ENCODE results near the gene CISH. TPM values are rescaled to one million over a fixed set of nuclear protein-coding genes. Genes with fewer than 3 reads are reported as not detected.
A peak's percentile ranks its signal among the peaks of the same experiment; 100 is the strongest.

CISH gene, protein sequence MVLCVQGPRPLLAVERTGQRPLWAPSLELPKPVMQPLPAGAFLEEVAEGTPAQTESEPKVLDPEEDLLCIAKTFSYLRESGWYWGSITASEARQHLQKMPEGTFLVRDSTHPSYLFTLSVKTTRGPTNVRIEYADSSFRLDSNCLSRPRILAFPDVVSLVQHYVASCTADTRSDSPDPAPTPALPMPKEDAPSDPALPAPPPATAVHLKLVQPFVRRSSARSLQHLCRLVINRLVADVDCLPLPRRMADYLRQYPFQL
- 10 to 100 TPM in 3 of 4 donors, 1 to 10 TPM in 1; 9.1 to 27.8 (median 11.2) TPM for total RNA-seq
- polyA plus RNA-seq, result 8.0 TPM
- long read RNA-seq, donor 1, full-length matches to known transcripts, result 7 of 12 reads
- long read RNA-seq, donor 1, partial matches to known transcripts, result 5 of 12 reads
- long read RNA-seq, donor 1, other reads (novel, unspliced or antisense), result 0 of 12 reads
- long read RNA-seq, donor 2, partial matches to known transcripts, result 2 of 6 reads
- long read RNA-seq, donor 2, other reads (novel, unspliced or antisense), result 0 of 6 reads
- long read RNA-seq, donor 3, full-length matches to known transcripts, result 24 of 48 reads
- long read RNA-seq, donor 3, partial matches to known transcripts, result 23 of 48 reads
- long read RNA-seq, donor 3, other reads (novel, unspliced or antisense), result 1 of 48 reads
- long read RNA-seq, donor 4, full-length matches to known transcripts, result 5 of 9 reads
- long read RNA-seq, donor 4, partial matches to known transcripts, result 4 of 9 reads
- long read RNA-seq, donor 4, other reads (novel, unspliced or antisense), result 0 of 9 reads

DNA sequence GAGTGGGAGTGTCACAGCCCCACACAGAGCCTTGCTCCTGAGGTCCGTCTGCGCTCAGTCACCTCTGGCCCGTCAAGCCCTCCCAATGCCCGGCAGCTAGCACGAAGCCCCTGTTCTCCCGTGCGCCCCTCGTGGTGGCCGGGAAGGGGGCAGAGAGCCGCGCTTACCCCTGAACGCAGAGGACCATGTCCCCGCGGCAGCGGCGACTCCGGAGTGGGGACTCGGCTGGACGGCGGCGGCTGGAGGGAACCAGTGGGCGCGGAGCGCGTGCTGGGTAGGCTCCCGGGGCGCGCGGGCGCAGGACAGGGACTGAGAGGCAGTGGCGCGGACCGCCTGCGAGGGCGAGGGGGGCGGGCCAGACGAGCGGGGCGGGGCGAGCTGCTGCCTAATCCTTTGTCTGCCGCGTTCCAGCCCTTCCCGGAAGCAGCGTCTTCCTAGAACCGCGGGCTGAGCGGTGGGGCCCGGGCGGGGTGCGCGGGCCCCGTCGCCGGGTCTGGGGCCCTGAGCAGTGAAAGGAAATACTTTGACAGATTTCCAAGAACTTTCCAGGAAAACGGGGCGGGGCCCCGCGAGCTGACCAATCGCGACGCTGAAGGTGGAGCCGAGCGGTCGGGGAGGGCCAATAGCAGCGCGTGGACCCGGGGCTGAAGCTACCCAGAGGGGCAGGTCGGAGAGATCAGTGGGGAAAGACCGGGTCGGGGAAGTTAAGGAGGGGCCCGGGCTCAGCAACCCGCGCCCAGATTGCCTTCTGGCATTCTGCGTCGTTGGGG lies at the start of gene CISH:
Gene CISH (minus strand): TSS at position 311 of the 770 bp plus-strand sequence. CDS start 124 bp downstream, at position 187.
- H3K4me1 ChIP-seq (ENCODE audit: control insufficient read depth, insufficient read depth, low read length), result peaks cover 10% of the 10 kb centered on the region
- intact Hi-C loops (cut with DNase I), result loop anchor here in 2 of 4 donors (10.0 kb wide), 1 partner anchor 773 kb away; the partner anchor contains the start of gene MANF (in 2 of the 2)
- H3K27me3 ChIP-seq (ENCODE audit: control insufficient read depth, insufficient read depth), result no peaks in the 10 kb centered on the region
- under 1% methylated on average over 75 of the region's 75 CpGs for WGBS
- DNase-seq (peak; percentile 97 to 98 (median 98)), ATAC-seq (peak; percentile 89 to 90)
- peak within 1 kb of the TSS; percentile 71 for H3K27ac ChIP-seq (ENCODE audit: low read length)
- peak within 1 kb of the TSS; percentile 58 for H3K4me3 ChIP-seq (ENCODE audit: low read length)
- no peaks in the 10 kb centered on the region for H3K9me3 ChIP-seq (ENCODE audit: control insufficient read depth, low read length)

DNA sequence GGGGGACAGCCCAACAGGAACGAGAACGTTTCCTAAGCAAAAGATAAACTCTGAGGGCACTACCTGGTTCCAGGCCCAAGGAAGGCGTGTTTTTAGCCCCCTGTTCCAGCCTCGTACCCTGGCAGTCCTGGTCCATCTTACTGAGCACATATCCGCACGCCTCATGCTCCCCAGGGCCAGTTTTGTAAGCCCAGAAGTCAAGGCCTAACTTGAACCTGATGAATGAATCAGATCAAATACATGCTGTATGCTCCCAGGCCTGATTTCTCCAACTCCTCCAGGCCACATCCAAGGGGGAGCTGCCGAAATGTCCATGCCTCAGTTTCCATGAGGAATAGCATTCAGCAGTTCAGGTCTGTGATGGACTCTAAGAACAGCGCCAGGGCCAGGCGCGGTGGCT lies 48.8 kb upstream of the CISH start:
- 93% methylated on average over 10 of the region's 10 CpGs for WGBS
- no peaks in the 10 kb centered on the region for H3K9me3 ChIP-seq (ENCODE audit: control insufficient read depth, low read length)
- no peak overlapping the region for H3K4me3 ChIP-seq (ENCODE audit: low read length)
- no peaks in the 10 kb centered on the region for H3K27me3 ChIP-seq (ENCODE audit: control insufficient read depth, insufficient read depth)
- H3K4me1 ChIP-seq (ENCODE audit: control insufficient read depth, insufficient read depth, low read length), result no peaks in the 10 kb centered on the region
- DNase-seq (no peak), ATAC-seq (no peak)
- no peak overlapping the region for H3K27ac ChIP-seq (ENCODE audit: low read length)
- intact Hi-C loops (cut with DNase I), result no loop called here

- intact Hi-C loops (cut with DNase I), result no loop called here
- ATAC-seq (no peak), DNase-seq (no peak)
- Histone ChIP-seq H3K9me3 (ENCODE audit: control insufficient read depth, low read length) (no peaks in the 10 kb centered on the region), H3K4me1 (ENCODE audit: control insufficient read depth, insufficient read depth, low read length) (no peaks in the 10 kb centered on the region), H3K27ac (ENCODE audit: low read length) (no peak overlapping the region), H3K27me3 (ENCODE audit: control insufficient read depth, insufficient read depth) (no peaks in the 10 kb centered on the region), H3K4me3 (ENCODE audit: low read length) (no peak overlapping the region)
- WGBS, result 90% methylated on average over 3 of the region's 3 CpGs
Measured at GRCh38 chr3:50658831-50659230, 47.3 kb upstream of the CISH start.

DNA sequence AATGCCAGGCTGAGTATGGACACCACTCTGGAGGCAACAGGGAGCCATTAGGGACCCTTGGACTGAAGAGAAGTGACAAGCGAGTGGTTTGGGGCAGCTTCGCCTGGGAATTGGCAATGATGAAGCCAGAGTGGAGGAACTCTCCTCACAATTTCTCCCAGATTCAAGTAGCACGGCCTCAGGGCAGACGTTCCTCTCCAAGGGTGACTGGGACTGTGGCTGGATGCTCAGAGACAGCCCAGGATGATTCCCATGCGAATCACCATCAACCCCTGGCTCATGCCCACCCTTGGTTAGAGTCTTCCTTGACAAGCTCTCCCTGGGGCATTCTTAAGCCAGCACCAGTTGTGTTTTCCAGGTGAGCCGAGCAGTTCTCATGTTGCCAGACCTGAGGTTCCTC lies 46.8 kb upstream of the CISH start:
- Histone ChIP-seq H3K27ac (ENCODE audit: low read length) (no peak overlapping the region), H3K9me3 (ENCODE audit: control insufficient read depth, low read length) (no peaks in the 10 kb centered on the region), H3K4me1 (ENCODE audit: control insufficient read depth, insufficient read depth, low read length) (no peaks in the 10 kb centered on the region), H3K27me3 (ENCODE audit: control insufficient read depth, insufficient read depth) (no peaks in the 10 kb centered on the region), H3K4me3 (ENCODE audit: low read length) (no peak overlapping the region)
- 90% methylated on average over 6 of the region's 6 CpGs for WGBS
- intact Hi-C loops (cut with DNase I), result no loop called here
- ATAC-seq (no peak), DNase-seq (no peak)

- no peak for ATAC-seq
- H3K4me3 ChIP-seq (ENCODE audit: low read length), result no peak overlapping the region
- H3K27ac ChIP-seq (ENCODE audit: low read length), result no peak overlapping the region
- intact Hi-C loops (cut with DNase I), result no loop called here
- H3K27me3 ChIP-seq (ENCODE audit: control insufficient read depth, insufficient read depth), result no peaks in the 10 kb centered on the region
- H3K4me1 ChIP-seq (ENCODE audit: control insufficient read depth, insufficient read depth, low read length), result no peaks in the 10 kb centered on the region
- H3K9me3 ChIP-seq (ENCODE audit: control insufficient read depth, low read length), result no peaks in the 10 kb centered on the region
- WGBS, result 82% methylated on average over 3 of the region's 3 CpGs
- DNase-seq, result no peak
Measured at GRCh38 chr3:50657816-50658215, 46.2 kb upstream of the CISH start.

- Histone ChIP-seq H3K27ac (ENCODE audit: low read length) (no peak overlapping the region), H3K27me3 (ENCODE audit: control insufficient read depth, insufficient read depth) (no peaks in the 10 kb centered on the region), H3K4me3 (ENCODE audit: low read length) (no peak overlapping the region), H3K4me1 (ENCODE audit: control insufficient read depth, insufficient read depth, low read length) (no peaks in the 10 kb centered on the region), H3K9me3 (ENCODE audit: control insufficient read depth, low read length) (no peaks in the 10 kb centered on the region)
- WGBS, result 93% methylated on average over 5 of the region's 5 CpGs
- intact Hi-C loops (cut with DNase I), result no loop called here
- no peak for DNase-seq
- ATAC-seq, result no peak
Measured at GRCh38 chr3:50657407-50657806, 45.8 kb upstream of the CISH start.

- Histone ChIP-seq H3K9me3 (ENCODE audit: control insufficient read depth, low read length) (no peaks in the 10 kb centered on the region), H3K4me1 (ENCODE audit: control insufficient read depth, insufficient read depth, low read length) (no peaks in the 10 kb centered on the region), H3K27ac (ENCODE audit: low read length) (no peak overlapping the region), H3K4me3 (ENCODE audit: low read length) (no peak overlapping the region), H3K27me3 (ENCODE audit: control insufficient read depth, insufficient read depth) (no peaks in the 10 kb centered on the region)
- no peak for DNase-seq
- no peak for ATAC-seq
- intact Hi-C loops (cut with DNase I), result no loop called here
- WGBS, result 60% methylated on average over 8 of the region's 8 CpGs
Measured at GRCh38 chr3:50656417-50657195, 45.0 kb upstream of the CISH start.

GRCh38 chr3:50655009-50655830 lies 43.6 kb upstream of the CISH start:
- ATAC-seq (no peak), DNase-seq (no peak)
- 40% methylated on average over 3 of the region's 3 CpGs for WGBS
- Histone ChIP-seq H3K9me3 (ENCODE audit: control insufficient read depth, low read length) (no peaks in the 10 kb centered on the region), H3K27me3 (ENCODE audit: control insufficient read depth, insufficient read depth) (no peaks in the 10 kb centered on the region), H3K27ac (ENCODE audit: low read length) (no peak overlapping the region), H3K4me3 (ENCODE audit: low read length) (no peak overlapping the region), H3K4me1 (ENCODE audit: control insufficient read depth, insufficient read depth, low read length) (no peaks in the 10 kb centered on the region)
- intact Hi-C loops (cut with DNase I), result no loop called here

GRCh38 chr3:50653937-50654595 lies 42.5 kb upstream of the CISH start:
- ATAC-seq (no peak), DNase-seq (no peak)
- no peaks in the 10 kb centered on the region for H3K9me3 ChIP-seq (ENCODE audit: control insufficient read depth, low read length)
- H3K4me1 ChIP-seq (ENCODE audit: control insufficient read depth, insufficient read depth, low read length), result no peaks in the 10 kb centered on the region
- H3K27me3 ChIP-seq (ENCODE audit: control insufficient read depth, insufficient read depth), result no peaks in the 10 kb centered on the region
- 60% methylated on average over 3 of the region's 3 CpGs for WGBS
- no peak overlapping the region for H3K27ac ChIP-seq (ENCODE audit: low read length)
- intact Hi-C loops (cut with DNase I), result no loop called here
- no peak overlapping the region for H3K4me3 ChIP-seq (ENCODE audit: low read length)

Measured in right cardiac atrium (tissue), 5 donors.